Neural progenitor cell (in vitro differentiated cells): Measurements from ENCODE around the gene ARID5B. TPM values are rescaled to one million over a fixed set of nuclear protein-coding genes. Genes with fewer than 3 reads are reported as not detected.

ENCODE experiments used
- DNase-seq: peaks from one replicate; pipeline ENCODE4 v3.0.0-alpha.2; 2016; ENCODE audit warnings: low spot score
- H2AFZ ChIP-seq: fragments of 200-600 bp; sonication (generic); replicated peaks from 2 replicates; pipeline ENCODE4 v1.6.1; 2016; ENCODE audit warnings: antibody characterized with exemption
- H3F3A ChIP-seq: fragments of 200-600 bp; sonication (generic); 2 replicates; pipeline ENCODE4 v1.6.1; 2016; ENCODE audit warnings: antibody characterized with exemption, low read depth
- H3K27ac ChIP-seq: fragments of 200-600 bp; sonication (generic); 2 replicates; pipeline ENCODE4 v1.5.1; 2016; ENCODE audit warnings: mild to moderate bottlenecking
- H3K27me3 ChIP-seq: fragments of 200-600 bp; sonication (generic); 2 replicates; pipeline ENCODE4 v1.6.1; 2016; ENCODE audit warnings: mild to moderate bottlenecking, moderate library complexity
- H3K36me3 ChIP-seq: fragments of 200-600 bp; sonication (generic); 2 replicates; pipeline ENCODE4 v1.5.1; 2016
- H3K4me1 ChIP-seq: fragments of 200-600 bp; sonication (generic); 2 replicates; pipeline ENCODE4 v1.6.1; 2016; ENCODE audit warnings: mixed run types
- H3K4me2 ChIP-seq: fragments of 200-600 bp; sonication (generic); 2 replicates; pipeline ENCODE4 v1.6.1; 2016
- H3K4me3 ChIP-seq: fragments of 200-600 bp; sonication (generic); 2 replicates; pipeline ENCODE4 v1.5.1; 2016
- H3K79me2 ChIP-seq: fragments of 200-600 bp; sonication (generic); 2 replicates; pipeline ENCODE4 v1.6.1; 2016; ENCODE audit warnings: low read depth
- H3K9ac ChIP-seq: fragments of 200-600 bp; sonication (generic); 2 replicates; pipeline ENCODE4 v1.6.1; 2016
- H3K9me3 ChIP-seq: fragments of 200-600 bp; sonication (generic); 2 replicates; pipeline ENCODE4 v1.5.1; 2016; ENCODE audit warnings: low read depth
- H4K20me1 ChIP-seq: fragments of 200-600 bp; sonication (generic); 2 replicates; pipeline ENCODE4 v1.6.1; 2016; ENCODE audit warnings: low read depth
- H3K27ac Mint-ChIP-seq: 3 replicates; pipeline ENCODE4 v1.8.0; 2021; ENCODE audit warnings: mixed read lengths
- H3K27me3 Mint-ChIP-seq: 2 replicates; pipeline ENCODE4 v1.8.0; 2022; ENCODE audit warnings: low read depth, mild to moderate bottlenecking, inconsistent platforms, moderate library complexity, mixed read lengths; ENCODE audit not compliant: insufficient read depth
- H3K36me3 Mint-ChIP-seq: 3 replicates; pipeline ENCODE4 v1.8.0; 2021; ENCODE audit warnings: mixed read lengths
- H3K4me1 Mint-ChIP-seq: 3 replicates; pipeline ENCODE4 v1.8.0; 2021; ENCODE audit warnings: mixed read lengths
- H3K4me3 Mint-ChIP-seq: 3 replicates; pipeline ENCODE4 v1.8.0; 2021; ENCODE audit warnings: mild to moderate bottlenecking, moderate library complexity, mixed read lengths
- H3K9me3 Mint-ChIP-seq: 3 replicates; pipeline ENCODE4 v1.8.0; 2020; ENCODE audit warnings: mixed read lengths
- CTCF ChIP-seq: fragments of 200-600 bp; sonication (generic); IDR thresholded peaks from 2 replicates; pipeline ENCODE4 v1.5.1; 2017; ENCODE audit warnings: antibody characterized with exemption, mild to moderate bottlenecking
- EZH2 ChIP-seq: fragments of 200-600 bp; sonication (generic); IDR thresholded peaks from 2 replicates; pipeline ENCODE4 v1.6.1; 2017; ENCODE audit warnings: antibody characterized with exemption, mild to moderate bottlenecking, moderate library complexity
- EZH2phosphoT487 ChIP-seq: fragments of 200-600 bp; sonication (generic); IDR thresholded peaks from 2 replicates; pipeline ENCODE4 v1.6.1; 2017; ENCODE audit warnings: antibody characterized with exemption
- total RNA-seq: library from RNA; depleted of rRNA; stranded (reverse); fragments of >200 nt; gene quantifications from 2 replicates; pipeline ENCODE4 v1.2.3, GENCODE V29; 2015; ENCODE audit warnings: low replicate concordance

ARID5B gene
- total RNA-seq, 1 donor from 2014 or later: 1.5 TPM

GRCh38 chr10:61869774-61870525 is 31.5 kb upstream of the ARID5B start:
- no peaks in the 10 kb centered on the region for H3K79me2 ChIP-seq
- H3K4me1 ChIP-seq: peaks cover 5% of the 10 kb centered on the region
- H3F3A ChIP-seq: no peaks in the 10 kb centered on the region
- TF ChIP-seq EZH2 (no peak), CTCF (no peak), EZH2phosphoT487 (no peak)
- no peak overlapping the region for H3K9ac ChIP-seq
- no peaks in the 10 kb centered on the region for H3K9me3 ChIP-seq
- H3K27me3 Mint-ChIP-seq: no peaks in the 10 kb centered on the region
- no peak overlapping the region for H3K4me3 Mint-ChIP-seq
- H3K27ac Mint-ChIP-seq: no peak overlapping the region
- no peaks in the 10 kb centered on the region for H3K27me3 ChIP-seq
- H3K9me3 Mint-ChIP-seq: no peaks in the 10 kb centered on the region
- no peaks in the 10 kb centered on the region for H4K20me1 ChIP-seq
- no peak for DNase-seq
- H3K36me3 Mint-ChIP-seq: no peaks in the 10 kb centered on the region
- no peak overlapping the region for H3K4me2 ChIP-seq
- no peak overlapping the region for H3K27ac ChIP-seq
- no peak overlapping the region for H3K4me3 ChIP-seq
- H2AFZ ChIP-seq: no peak overlapping the region
- H3K36me3 ChIP-seq: no peaks in the 10 kb centered on the region
- peaks cover 6% of the 10 kb centered on the region for H3K4me1 Mint-ChIP-seq

- no peaks in the 10 kb centered on the region for H3K79me2 ChIP-seq
- H3K9me3 ChIP-seq: no peaks in the 10 kb centered on the region
- Mint-ChIP-seq H3K27ac (no peak overlapping the region), H3K27me3 (no peaks in the 10 kb centered on the region), H3K4me3 (no peak overlapping the region), H3K36me3 (no peaks in the 10 kb centered on the region), H3K4me1 (peaks cover 6% of the 10 kb centered on the region), H3K9me3 (no peaks in the 10 kb centered on the region)
- no peaks in the 10 kb centered on the region for H4K20me1 ChIP-seq
- H3K4me2 ChIP-seq: no peak overlapping the region
- peaks cover 5% of the 10 kb centered on the region for H3K4me1 ChIP-seq
- peak; percentile 21 for DNase-seq
- no peak overlapping the region for H3K27ac ChIP-seq
- no peaks in the 10 kb centered on the region for H3F3A ChIP-seq
- no peak overlapping the region for H3K4me3 ChIP-seq
- H3K36me3 ChIP-seq: no peaks in the 10 kb centered on the region
- H2AFZ ChIP-seq: no peak overlapping the region
- H3K27me3 ChIP-seq: no peaks in the 10 kb centered on the region
- no peak overlapping the region for H3K9ac ChIP-seq
- TF ChIP-seq EZH2 (no peak), CTCF (no peak), EZH2phosphoT487 (no peak)
Measured at GRCh38 chr10:61870526-61870895, 31.0 kb upstream of the ARID5B start.

GRCh38 chr10:61871487-61871886 is 30.0 kb upstream of the ARID5B start:
- H3F3A ChIP-seq: no peaks in the 10 kb centered on the region
- Mint-ChIP-seq H3K4me3 (no peak overlapping the region), H3K27me3 (no peaks in the 10 kb centered on the region), H3K27ac (no peak overlapping the region), H3K4me1 (peaks cover 6% of the 10 kb centered on the region), H3K9me3 (no peaks in the 10 kb centered on the region), H3K36me3 (no peaks in the 10 kb centered on the region)
- H3K4me3 ChIP-seq: no peak overlapping the region
- TF ChIP-seq EZH2phosphoT487 (no peak), EZH2 (no peak), CTCF (no peak)
- H3K36me3 ChIP-seq: no peaks in the 10 kb centered on the region
- no peaks in the 10 kb centered on the region for H4K20me1 ChIP-seq
- H3K4me1 ChIP-seq: peaks cover 5% of the 10 kb centered on the region
- no peak overlapping the region for H3K9ac ChIP-seq
- DNase-seq: no peak
- H3K79me2 ChIP-seq: no peaks in the 10 kb centered on the region
- H3K27ac ChIP-seq: no peak overlapping the region
- H2AFZ ChIP-seq: no peak overlapping the region
- H3K27me3 ChIP-seq: no peaks in the 10 kb centered on the region
- no peak overlapping the region for H3K4me2 ChIP-seq
- no peaks in the 10 kb centered on the region for H3K9me3 ChIP-seq
